K562 (cell line): ENCODE data around the gene UBA1. TPM values are rescaled to one million over a fixed set of nuclear protein-coding genes. Genes with fewer than 3 reads are reported as not detected.

ENCODE experiments used
- ATAC-seq: fragments of 200-7000 bp; cut with Tn5 transposase; 3 replicates; pipeline ENCODE4 v1.9.1; 2020; ENCODE audit warnings: moderate library complexity
- BruUV-seq: library from RNA; stranded (reverse); fragments of 400-500 nt; replicated peaks from 2 replicates; lab custom pipeline; 2021; lab: Mats Ljungman, UMichigan
- CTCF ChIA-PET: fragments of 300-600 bp; formaldehyde crosslinking; extraction: SDS; loops from one replicate; lab custom pipeline; 2021; ENCODE audit warnings: low intra/inter-chr PET ratio; lab: Yijun Ruan, JAX
- POLR2A ChIA-PET: fragments of 300-600, 350-650 bp; sonication (Branson Sonifier 250); formaldehyde crosslinking; extraction: SDS; loops from one replicate; lab custom pipeline; 2021; ENCODE audit warnings: antibody characterized with exemption, inconsistent platforms; lab: Yijun Ruan, JAX
- DNase-seq, 4 experiments: peaks; one replicate each; pipeline versions ENCODE4 v3.0.0 to v3.0.0-alpha.2; 2011 to 2018; ENCODE audit warnings: low spot score in 3 of 4, mixed read lengths in 3 of 4; ENCODE audit errors: extremely low read depth in 1 of 4
- FAIRE-seq: peaks from 2 replicates; lab custom pipeline; 2011; peaks lifted over from hg19 to GRCh38; lab: Jason Lieb, UNC
- H2AFZ ChIP-seq: 2 replicates; pipeline ENCODE4 v1.6.0; 2011; ENCODE audit warnings: low read depth, low read length, control low read depth, inconsistent platforms
- H3K27ac ChIP-seq: fragments of 200-600 bp; 3 replicates; pipeline ENCODE4 v1.8.0; 2011; ENCODE audit warnings: low read depth, mild to moderate bottlenecking, control low read depth, inconsistent platforms, low read length, moderate library complexity, mixed read lengths; ENCODE audit errors: extremely low read depth
- H3K27me3 ChIP-seq, 2 experiments: fragments of 300-600 bp in 1 of 2; 2 replicates in 1 of 2; 3 replicates in 1 of 2; pipeline versions ENCODE4 v1.6.0 to v1.8.0; 2011; ENCODE audit warnings: inconsistent platforms in 2 of 2, low read length in 2 of 2, mild to moderate bottlenecking in 1 of 2, mixed read lengths in 1 of 2, moderate library complexity in 1 of 2; ENCODE audit not compliant: control insufficient read depth in 2 of 2, insufficient read depth in 2 of 2
- H3K36me3 ChIP-seq: fragments of 300-600 bp; 3 replicates; pipeline ENCODE4 v1.8.0; 2011; ENCODE audit warnings: mild to moderate bottlenecking, low read length, inconsistent platforms; ENCODE audit not compliant: control insufficient read depth, insufficient read depth
- H3K4me1 ChIP-seq, 2 experiments: fragments of 200-600 bp in 1 of 2; replicated peaks in 1 of 2; 2 replicates in 1 of 2; 3 replicates in 1 of 2; pipeline versions ENCODE4 v1.5.1 to v1.8.0; 2011; ENCODE audit warnings: inconsistent platforms in 2 of 2, low read length in 2 of 2, mild to moderate bottlenecking in 1 of 2, mixed read lengths in 1 of 2, moderate library complexity in 1 of 2; ENCODE audit not compliant: control insufficient read depth in 2 of 2, insufficient read depth in 2 of 2
- H3K4me2 ChIP-seq: 2 replicates; pipeline ENCODE4 v1.6.1; 2011; ENCODE audit warnings: low read length, control low read depth, inconsistent platforms, mixed read lengths; ENCODE audit not compliant: insufficient read depth
- H3K4me3 ChIP-seq: fragments of 200-600 bp; sonication (generic), shearing (Covaris generic); 2 replicates; pipeline ENCODE4 v1.5.1; 2016; ENCODE audit warnings: control low read depth, inconsistent platforms
- H3K79me2 ChIP-seq: fragments of 200-600 bp; 3 replicates; pipeline ENCODE4 v1.8.0; 2011; ENCODE audit warnings: low read length, inconsistent platforms; ENCODE audit not compliant: control insufficient read depth, insufficient read depth
- H3K9ac ChIP-seq, 2 experiments: 2 replicates each; pipeline versions ENCODE4 v1.6.0 to v1.6.1; 2011; ENCODE audit warnings: low read depth in 2 of 2, low read length in 2 of 2, control low read depth in 1 of 2, inconsistent platforms in 1 of 2, mild to moderate bottlenecking in 1 of 2, mixed read lengths in 1 of 2; ENCODE audit not compliant: insufficient read depth in 1 of 2
- H3K9me1 ChIP-seq: one replicate; pipeline ENCODE4 v1.6.0; 2011; ENCODE audit warnings: inconsistent platforms, mild to moderate bottlenecking, low read length, moderate library complexity; ENCODE audit not compliant: control insufficient read depth, insufficient read depth
- H3K9me3 ChIP-seq: replicated peaks from 2 replicates; pipeline ENCODE4 v1.5.1; 2011; ENCODE audit warnings: low read depth, low read length, inconsistent platforms; ENCODE audit not compliant: control insufficient read depth, insufficient read depth
- H4K20me1 ChIP-seq: replicated peaks from 2 replicates; pipeline ENCODE4 v1.6.1; 2011; ENCODE audit warnings: low read length, inconsistent platforms, mixed read lengths; ENCODE audit not compliant: control insufficient read depth, insufficient read depth
- E2F1 ChIP-seq: sonication (generic); formaldehyde crosslinking; IDR thresholded peaks from 2 replicates; pipeline ENCODE4 v1.8.1; 2023; ENCODE audit warnings: mild to moderate bottlenecking, missing genetic modification reagents, moderate library complexity
- ETV6 ChIP-seq, 3 experiments: fragments of 150-350 bp in 1 of 3; sonication (generic) in 1 of 3; formaldehyde crosslinking in 1 of 3; IDR thresholded peaks; 2 replicates each; pipeline versions ENCODE4 v1.6.1 to v1.8.0; 2014 to 2022; ENCODE audit warnings: borderline replicate concordance in 2 of 3, low read depth in 2 of 3, antibody characterized with exemption in 1 of 3, low read length in 1 of 3, mild to moderate bottlenecking in 1 of 3, missing genetic modification reagents in 1 of 3
- NR2C1 ChIP-seq, 2 experiments: fragments of 450-650 bp; IDR thresholded peaks; 2 replicates each; pipeline ENCODE4 v1.6.1; 2017; ENCODE audit warnings: mild to moderate bottlenecking in 2 of 2, antibody characterized with exemption in 1 of 2, inconsistent platforms in 1 of 2, missing compliant biosample characterization in 1 of 2, missing genetic modification characterization in 1 of 2
- POLR2G ChIP-seq: fragments of 200-400 bp; formaldehyde crosslinking; IDR thresholded peaks from 2 replicates; pipeline ENCODE4 v1.6.1; 2017; ENCODE audit warnings: low read depth, mild to moderate bottlenecking, antibody characterized with exemption, low read length, moderate library complexity
- PURB ChIP-seq: sonication (generic); formaldehyde crosslinking; IDR thresholded peaks from 2 replicates; pipeline ENCODE4 v1.9.0; 2021; ENCODE audit warnings: low read depth, mild to moderate bottlenecking, missing genetic modification reagents
- RBFOX2 ChIP-seq: fragments of 200-400 bp; formaldehyde crosslinking; IDR thresholded peaks from 2 replicates; pipeline ENCODE4 v1.6.1; 2017; ENCODE audit warnings: low read depth, mild to moderate bottlenecking, low read length, moderate library complexity
- RFX5 ChIP-seq: IDR thresholded peaks from 2 replicates; pipeline ENCODE4 v1.6.1; 2011; ENCODE audit warnings: low read depth, mild to moderate bottlenecking, improper control_type of control experiment, low read length
- RFX7 ChIP-seq: fragments of 250-450 bp; sonication (Bioruptor Pico); IDR thresholded peaks from 2 replicates; pipeline ENCODE4 v1.5.1; 2021; ENCODE audit warnings: mild to moderate bottlenecking
- TEAD1 ChIP-seq, 2 experiments: fragments of 450-650 bp in 1 of 2; sonication (generic) in 1 of 2; formaldehyde crosslinking; IDR thresholded peaks; 2 replicates each; pipeline versions ENCODE4 v1.4.0 to v1.8.0; 2020 to 2022; ENCODE audit warnings: mild to moderate bottlenecking in 2 of 2, missing genetic modification reagents in 1 of 2
- USF2 ChIP-seq: sonication (generic); formaldehyde crosslinking; IDR thresholded peaks from 2 replicates; pipeline ENCODE4 v1.5.0; 2020; ENCODE audit warnings: missing genetic modification reagents
- ZNF224 ChIP-seq: sonication (generic); formaldehyde crosslinking; IDR thresholded peaks from 2 replicates; pipeline ENCODE4 v1.8.0; 2022; ENCODE audit warnings: mild to moderate bottlenecking, missing genetic modification reagents
- ZNF280A ChIP-seq: fragments of 450-650 bp; IDR thresholded peaks from 2 replicates; pipeline ENCODE4 v1.6.1; 2018; ENCODE audit warnings: mild to moderate bottlenecking, low read depth; ENCODE audit not compliant: partially characterized antibody
- ZNF740 ChIP-seq, 3 experiments: fragments of 200-800 bp in 1 of 3; sonication (Bioruptor generic) in 1 of 3; sonication (generic) in 1 of 3; formaldehyde crosslinking in 1 of 3; IDR thresholded peaks; 2 replicates each; pipeline versions ENCODE4 v1.6.1 to v1.8.0; 2016 to 2022; ENCODE audit warnings: mild to moderate bottlenecking in 2 of 3, missing compliant biosample characterization in 2 of 3, missing genetic modification characterization in 2 of 3, missing genetic modification reagents in 1 of 3
- WGBS: fragments of 100-300 bp; shearing (Covaris generic); methylation state at CpG from one replicate; pipeline ENCODE4 v1.1.6; 2016; ENCODE audit warnings: low coverage, mixed read lengths; ENCODE audit not compliant: insufficient coverage; ENCODE audit errors: missing lambda C conversion rate; 5-methylcytosine and 5-hydroxymethylcytosine counted together
- in situ Hi-C: fragments of 300-500 bp; cut with MboI; formaldehyde crosslinking; loops from 4 replicates; pipeline ENCODE4 v1.15.0; 2018; ENCODE audit warnings: inconsistent platforms, mixed read lengths
- intact Hi-C: fragments of 100-400 bp; cut with micrococcal nuclease; formaldehyde crosslinking; loops from 2 replicates; pipeline ENCODE4 v1.14.2; 2022
- polyA plus RNA-seq, 8 experiments: library from polyadenylated mRNA; depleted of rRNA in 4 of 8; stranded (reverse) in 5 of 8; unstranded in 3 of 8; fragments of >200 nt; fragmentation: Nextera tagmentation in 2 of 8; fragmentation: Illumina TruSeq in 1 of 8; extraction: Ambion mirVana in 2 of 8; extraction: Trizol in 1 of 8; gene quantifications; 2 replicates each; pipeline versions ENCODE4 v1.2.1 to v1.2.3, GENCODE V29; 2011 to 2014; ENCODE audit warnings: inconsistent platforms in 1 of 8, missing spikeins in 1 of 8
- total RNA-seq, 7 experiments: library from RNA; depleted of rRNA in 6 of 7; stranded (reverse); fragments of >200 nt in 6 of 7; fragmentation: Illumina TruSeq in 2 of 7; extraction: Trizol in 2 of 7; gene quantifications; 2 replicates each; pipeline versions ENCODE4 v1.2.1 to v1.2.3, GENCODE V29; 2011 to 2021; ENCODE audit warnings: low replicate concordance in 1 of 7

Gene UBA1
- total and polyA plus RNA-seq, 9 of the 15 experiments (the other 6 are each of a cell fraction or from before 2014, with no cell fraction given) = 32.0 to 174 (median 93.6) TPM

- Histone ChIP-seq H3K27me3 (no peaks in the 10 kb centered on the region), H3K27ac (no peak overlapping the region), H3K4me1 (peaks cover 8 to 16% of the 10 kb centered on the region in 2 experiments; a peak in 3 of 5 replicates), H3K36me3 (peaks cover 57% of the 10 kb centered on the region), H3K9ac (peak overlapping the region in 1 of 2 experiments; percentile 99; a peak in 2 of 4 replicates), H3K4me3 (peak overlapping the region; percentile 91; the same call in 1 of the 2 replicates), H3K4me2 (peak overlapping the region; percentile 96; the same call in 1 of the 2 replicates), H3K9me3 (no peaks in the 10 kb centered on the region), H3K79me2 (peaks cover 90% of the 10 kb centered on the region), H3K9me1 (peaks cover 5% of the 10 kb centered on the region), H4K20me1 (peaks cover 9% of the 10 kb centered on the region), H2AFZ (no peak overlapping the region)
- intact Hi-C loops = no loop called here
- WGBS = 87% methylated on average over 8 of the region's 12 CpGs
- no TSS peak for BruUV-seq
- ATAC-seq (no peak), FAIRE-seq (no peak), DNase-seq (no peak)
- in situ Hi-C loops = no loop called here
- ChIA-PET POLR2A (interaction anchor here (0.7 to 1.3 kb wide), 2 partner anchors 18 to 25 kb away, joined by 3 read pairs; no protein-coding TSS in a partner anchor), CTCF (no interaction called here)
- TF ChIP-seq PURB (CRISPR knock-in tag) (no peak), NR2C1 (IDR thresholded peaks at IDR 0.05) (no peak), NR2C1 (tag; IDR thresholded peaks at IDR 0.05) (no peak), POLR2G (0 out of 2 replicates have a peak, but pooled peaks have one; percentile 3), E2F1 (CRISPR knock-in tag) (no peak), USF2 (CRISPR knock-in tag) (no peak), TEAD1 (CRISPR knock-in tag; IDR thresholded peaks at IDR 0.05) (no peak), ZNF224 (CRISPR knock-in tag) (no peak), RFX7 (CRISPR knock-in tag) (no peak), ETV6 (IDR thresholded peaks at IDR 0.05; ENCODE audit: borderline replicate concordance in 1 of 2, low read depth in 2 of 2, low read length in 1 of 2) (no peak), ETV6 (CRISPR knock-in tag; IDR thresholded peaks at IDR 0.05; ENCODE audit: borderline replicate concordance) (no peak), ZNF740 (CRISPR knock-in tag; IDR thresholded peaks at IDR 0.05) (no peak), ZNF740 (tag; IDR thresholded peaks at IDR 0.05) (no peak), RBFOX2 (peak; percentile 37), RFX5 (no peak), ZNF280A (no peak)
These were observed 46.4 kb upstream of the UBA1 start for GRCh38 chrX:47146936-47147859.
